Stomach smooth muscle (tissue), 2 donors: ENCODE measurements around the gene USP54.

Experiments used
- H3K27ac ChIP-seq: one replicate; pipeline ENCODE4 v1.7.0; 2013; ENCODE audit warnings: mild to moderate bottlenecking, low read length, inconsistent platforms
- H3K27me3 ChIP-seq, 2 donors: one replicate each; pipeline ENCODE4 v1.7.0; 2013; ENCODE audit warnings: low read length in 2 of 2; ENCODE audit not compliant: insufficient read depth in 2 of 2, control insufficient read depth in 1 of 2
- H3K36me3 ChIP-seq, 2 donors: one replicate each; pipeline ENCODE4 v1.7.0; 2013; ENCODE audit warnings: low read length in 2 of 2; ENCODE audit not compliant: control insufficient read depth in 2 of 2, insufficient read depth in 2 of 2
- H3K4me1 ChIP-seq: one replicate; pipeline ENCODE4 v1.7.0; 2013; ENCODE audit warnings: low read length; ENCODE audit not compliant: control insufficient read depth, insufficient read depth
- H3K4me3 ChIP-seq, 2 donors: one replicate each; pipeline ENCODE4 v1.7.0; 2013; ENCODE audit warnings: low read length in 2 of 2
- H3K9ac ChIP-seq, 2 donors: one replicate each; pipeline ENCODE4 v1.7.0; 2013; ENCODE audit warnings: low read length in 2 of 2, mild to moderate bottlenecking in 1 of 2
- H3K9me3 ChIP-seq, 2 donors: one replicate each; pipeline ENCODE4 v1.7.0; 2013; ENCODE audit warnings: low read length in 2 of 2; ENCODE audit not compliant: control insufficient read depth in 2 of 2
- donor health status: healthy.
- donor health status: Pancreatic carcinoma.

Gene USP54

DNA sequence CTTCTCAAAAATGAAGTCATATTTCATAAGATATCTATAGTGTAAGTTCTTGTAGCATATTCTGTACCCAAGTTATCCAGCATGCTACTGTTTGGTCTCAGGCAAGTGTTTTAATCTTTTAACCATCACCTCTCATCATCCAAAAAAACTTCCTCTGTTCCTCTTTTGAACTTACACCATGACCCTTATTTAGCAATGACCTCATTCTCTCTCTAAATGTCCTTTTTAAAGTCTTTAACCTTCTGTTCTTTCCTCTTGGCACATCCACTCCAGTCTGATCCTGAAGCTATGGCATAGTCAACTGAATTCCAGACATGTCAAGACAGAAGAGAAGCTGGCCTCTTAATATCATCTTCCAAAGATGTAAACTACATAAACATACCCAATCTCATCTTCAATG lies 121.6 kb downstream of the USP54 start:
- Histone ChIP-seq H3K4me3 (no peak overlapping the region), H3K27me3 (no peaks in the 10 kb centered on the region), H3K9me3 (no peaks in the 10 kb centered on the region), H3K9ac (no peak overlapping the region), H3K27ac (no peak overlapping the region), H3K4me1 (no peaks in the 10 kb centered on the region), H3K36me3 (peaks cover 17 to 41% of the 10 kb centered on the region in 2 donors)

DNA sequence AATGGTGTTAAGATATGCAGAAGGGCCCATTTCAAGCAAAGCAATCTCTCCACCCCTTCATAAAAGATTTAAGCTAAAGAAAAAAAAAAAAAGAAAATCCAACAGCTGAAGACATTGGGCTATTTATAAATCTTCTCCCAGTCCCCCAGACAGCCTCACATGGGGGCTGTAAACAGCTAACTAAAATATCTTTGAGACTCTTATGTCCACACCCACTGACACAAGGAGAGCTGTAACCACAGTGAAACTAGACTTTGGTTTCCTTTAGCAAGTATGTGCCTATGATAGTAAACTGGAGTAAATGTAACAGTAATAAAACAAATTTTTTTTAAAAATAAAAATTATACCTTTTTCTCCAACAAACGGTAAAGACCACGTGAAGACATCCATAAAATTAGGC lies 123.9 kb downstream of the USP54 start:
- Histone ChIP-seq H3K27me3 (no peaks in the 10 kb centered on the region), H3K4me1 (no peaks in the 10 kb centered on the region), H3K9ac (no peak overlapping the region), H3K36me3 (peaks cover 11 to 40% of the 10 kb centered on the region in 2 donors), H3K27ac (no peak overlapping the region), H3K4me3 (no peak overlapping the region), H3K9me3 (no peaks in the 10 kb centered on the region)

DNA sequence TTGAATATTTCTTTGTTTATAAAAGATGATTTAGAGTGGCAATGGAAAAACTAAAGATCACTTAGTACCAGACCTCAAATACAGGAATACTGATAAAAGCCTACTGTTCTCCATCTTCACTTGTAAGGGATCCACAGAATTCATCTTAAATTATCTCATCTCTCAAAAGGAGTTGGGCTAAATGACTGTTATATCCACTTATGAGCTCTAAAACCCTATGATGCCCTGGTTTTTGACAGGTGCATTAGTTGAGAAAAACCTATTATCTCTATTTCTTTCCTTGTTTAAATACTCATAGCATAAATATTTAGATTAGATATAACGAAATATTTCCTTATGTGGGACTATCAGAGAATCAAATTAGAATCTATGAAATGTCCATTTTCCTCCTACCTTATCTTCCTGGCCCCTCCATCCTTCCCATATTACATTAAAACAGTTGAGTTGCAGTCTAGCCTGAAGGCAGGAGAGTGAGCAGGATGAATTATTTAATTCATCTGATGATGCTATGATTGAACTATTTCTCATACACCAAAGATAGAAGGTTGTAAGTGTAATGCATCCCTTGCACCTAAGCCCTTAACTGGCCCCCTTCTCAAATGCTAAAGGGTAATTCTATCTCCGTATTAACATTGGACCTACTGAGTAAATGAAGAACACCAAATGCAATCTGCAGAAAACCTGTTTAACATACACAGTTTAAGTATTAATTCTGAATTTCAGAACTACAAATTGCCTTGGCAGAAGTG lies 125.0 kb downstream of the USP54 start:
- Histone ChIP-seq H3K36me3 (peaks cover 12 to 38% of the 10 kb centered on the region in 2 donors), H3K9ac (no peak overlapping the region), H3K4me1 (no peaks in the 10 kb centered on the region), H3K27ac (no peak overlapping the region), H3K27me3 (no peaks in the 10 kb centered on the region), H3K4me3 (no peak overlapping the region), H3K9me3 (no peaks in the 10 kb centered on the region)

DNA sequence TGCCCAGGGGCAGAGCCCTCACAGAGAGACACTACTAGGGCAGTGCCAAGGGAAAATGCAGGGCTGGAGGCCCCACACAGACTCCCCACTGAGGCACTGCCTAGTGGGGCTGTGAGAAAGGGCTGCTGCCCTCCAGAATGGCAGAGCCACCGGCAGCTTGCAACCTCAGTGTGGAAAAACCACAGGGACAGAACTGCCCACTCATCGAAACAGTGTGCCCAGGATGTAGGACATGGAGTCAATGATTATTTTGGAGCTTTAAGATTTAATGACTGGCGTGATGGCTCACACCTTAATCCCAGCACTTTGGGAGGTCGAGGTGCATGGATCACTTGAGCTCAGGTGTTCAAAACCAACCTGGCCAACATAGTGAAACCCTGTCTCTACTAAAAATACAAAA lies 130.2 kb downstream of the USP54 start:
- no peaks in the 10 kb centered on the region for H3K4me1 ChIP-seq
- no peak overlapping the region for H3K9ac ChIP-seq
- H3K9me3 ChIP-seq: no peaks in the 10 kb centered on the region
- H3K27me3 ChIP-seq: no peaks in the 10 kb centered on the region
- H3K36me3 ChIP-seq: peaks cover 3 to 9% of the 10 kb centered on the region in 2 donors
- H3K27ac ChIP-seq: no peak overlapping the region
- H3K4me3 ChIP-seq: no peak overlapping the region

DNA sequence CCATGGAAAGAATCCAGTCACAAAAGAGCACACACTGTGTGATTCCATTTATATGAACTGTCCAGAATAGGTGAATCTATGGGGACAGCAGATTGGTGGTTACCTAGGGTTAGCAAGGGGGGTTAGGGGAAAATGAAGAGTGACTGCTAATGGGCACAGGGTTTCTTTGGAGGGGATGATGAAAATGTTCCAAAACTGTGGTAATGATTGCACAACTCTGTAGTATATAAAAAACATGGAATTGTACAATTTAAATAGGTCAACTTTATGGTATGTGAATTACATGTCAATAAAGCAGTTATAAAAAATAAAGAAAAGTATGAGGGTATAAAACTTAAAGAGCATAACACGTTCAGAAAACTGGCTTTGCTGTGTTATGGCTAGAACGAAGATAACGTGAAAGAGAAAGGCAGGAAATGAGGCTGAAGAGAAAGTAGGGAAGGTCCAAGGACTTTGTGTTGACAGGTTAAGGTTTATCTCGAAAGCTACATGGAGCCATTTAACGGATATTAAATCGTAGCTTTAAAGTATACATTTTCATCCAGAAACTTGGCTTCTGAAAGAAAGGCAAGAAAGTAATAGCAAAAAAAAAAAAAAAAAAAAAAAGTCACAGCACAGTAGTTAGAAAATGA lies 131.3 kb downstream of the USP54 start:
- Histone ChIP-seq H3K9ac (no peak overlapping the region), H3K9me3 (no peaks in the 10 kb centered on the region), H3K4me1 (no peaks in the 10 kb centered on the region), H3K4me3 (no peak overlapping the region), H3K36me3 (peaks cover 3% of the 10 kb centered on the region in 2 donors), H3K27me3 (no peaks in the 10 kb centered on the region), H3K27ac (no peak overlapping the region)

DNA sequence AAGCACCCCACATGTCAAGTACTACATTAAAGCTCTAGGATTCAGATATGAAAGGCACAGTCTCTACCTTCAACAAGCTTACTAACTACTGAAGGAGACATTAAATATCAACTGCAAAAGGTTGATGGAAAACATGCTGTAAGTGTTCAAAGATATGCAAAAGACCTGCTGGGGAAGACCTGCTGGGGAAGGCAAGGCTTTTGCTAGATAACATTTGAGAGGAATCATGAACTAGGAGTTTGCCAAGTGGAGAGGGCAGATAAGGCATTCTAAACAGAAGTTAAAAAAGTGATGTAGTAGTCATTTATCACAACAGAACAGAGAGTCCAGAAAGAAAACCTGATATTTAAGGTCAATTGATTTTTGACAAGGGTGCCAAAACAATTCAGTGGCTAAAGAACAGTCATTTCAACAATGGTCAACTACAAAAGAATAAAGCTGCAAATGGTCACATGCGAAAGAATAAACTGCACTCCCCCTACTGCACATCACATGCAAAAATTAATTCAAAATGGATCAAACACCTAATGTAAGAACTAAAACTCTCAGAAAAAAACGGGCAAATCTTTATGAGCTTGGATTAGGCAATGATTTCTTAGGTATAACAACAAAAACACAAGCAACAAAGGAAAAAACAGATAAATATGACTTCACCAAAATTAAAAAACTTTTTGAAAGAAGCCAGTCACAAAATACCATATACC lies 134.8 kb downstream of the USP54 start:
- H3K9me3 ChIP-seq: no peaks in the 10 kb centered on the region
- no peaks in the 10 kb centered on the region for H3K4me1 ChIP-seq
- no peak overlapping the region for H3K4me3 ChIP-seq
- H3K27ac ChIP-seq: no peak overlapping the region
- H3K36me3 ChIP-seq: peaks cover 0 to 6% of the 10 kb centered on the region in 2 donors
- H3K9ac ChIP-seq: no peak overlapping the region
- H3K27me3 ChIP-seq: no peaks in the 10 kb centered on the region

DNA sequence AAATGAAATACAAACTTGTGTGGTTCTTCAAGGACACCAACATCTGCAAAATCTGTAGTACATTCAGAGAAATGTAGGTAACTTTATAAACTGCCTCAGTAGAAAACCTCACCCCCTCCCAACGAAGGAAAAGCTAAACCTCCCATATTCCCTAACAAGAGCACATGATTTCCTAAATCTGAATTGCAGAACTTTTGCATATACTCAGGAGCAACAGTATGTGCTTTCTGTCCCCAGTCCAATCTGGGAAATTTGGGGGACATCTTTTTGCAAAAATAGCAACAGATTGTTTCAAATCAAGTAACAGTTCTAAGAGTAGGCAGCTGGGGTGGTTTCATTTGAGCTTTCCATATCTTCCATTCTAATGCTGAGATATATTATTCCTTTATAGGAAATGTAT lies 142.0 kb downstream of the USP54 start:
- no peaks in the 10 kb centered on the region for H3K9me3 ChIP-seq
- no peak overlapping the region for H3K4me3 ChIP-seq
- H3K36me3 ChIP-seq: peaks cover 8 to 15% of the 10 kb centered on the region in 2 donors
- no peaks in the 10 kb centered on the region for H3K27me3 ChIP-seq
- no peaks in the 10 kb centered on the region for H3K4me1 ChIP-seq
- H3K27ac ChIP-seq: no peak overlapping the region
- no peak overlapping the region for H3K9ac ChIP-seq

DNA sequence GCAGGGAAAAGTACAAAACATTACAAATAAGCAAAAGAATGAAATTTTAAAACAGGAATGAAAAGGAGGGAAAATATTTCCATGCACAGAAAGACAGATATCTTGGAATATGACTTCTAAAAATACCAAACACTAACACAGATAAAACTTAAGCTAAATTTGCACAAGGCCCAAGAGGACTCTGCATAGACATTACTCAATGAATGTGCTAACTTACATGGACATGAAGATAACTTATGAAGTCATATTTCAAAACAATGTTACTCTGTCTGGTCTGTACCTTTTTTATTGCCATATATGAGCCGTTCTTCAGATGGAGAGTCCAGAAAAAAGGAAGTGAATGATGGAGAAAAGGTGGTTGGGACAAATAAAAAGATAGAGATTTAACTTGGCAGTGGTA lies 142.8 kb downstream of the USP54 start:
- Histone ChIP-seq H3K36me3 (peaks cover 8 to 18% of the 10 kb centered on the region in 2 donors), H3K27ac (no peak overlapping the region)

More for the DNA sequence above, 142.8 kb downstream of the USP54 start:
- H3K27me3 ChIP-seq: no peaks in the 10 kb centered on the region
- H3K9ac ChIP-seq: no peak overlapping the region
- H3K4me3 ChIP-seq: no peak overlapping the region
- no peaks in the 10 kb centered on the region for H3K4me1 ChIP-seq
- H3K9me3 ChIP-seq: no peaks in the 10 kb centered on the region
